HepG2 (cell line): ENCODE measurements around the gene TTLL4. TPM values are rescaled to one million over a fixed set of nuclear protein-coding genes. Genes with fewer than 3 reads are reported as not detected.

Experiments used
- ARNT2 ChIP-seq: sonication (generic); formaldehyde crosslinking; IDR thresholded peaks from 2 replicates; pipeline ENCODE4 v1.8.0; 2022; ENCODE audit warnings: mild to moderate bottlenecking, low read depth, missing genetic modification reagents, moderate library complexity
- CHD2 ChIP-seq: IDR thresholded peaks from 2 replicates; pipeline ENCODE4 v1.6.1; 2011; ENCODE audit warnings: low read depth, low read length, improper control_type of control experiment
- ETV5 ChIP-seq: IDR thresholded peaks from 2 replicates; pipeline ENCODE4 v1.6.1; 2018; ENCODE audit warnings: missing biosample characterization, missing genetic modification reagents, inconsistent platforms, borderline replicate concordance
- GATAD2A ChIP-seq: IDR thresholded peaks from 2 replicates; pipeline ENCODE4 v1.6.1; 2016
- ISX ChIP-seq: sonication (generic); formaldehyde crosslinking; conservative IDR thresholded peaks from 2 replicates; pipeline ENCODE4 v1.5.0; 2020; ENCODE audit warnings: missing genetic modification reagents
- MAFG ChIP-seq: sonication (generic); formaldehyde crosslinking; IDR thresholded peaks from 2 replicates; pipeline ENCODE4 v1.5.1; 2020; ENCODE audit warnings: mild to moderate bottlenecking, missing genetic modification reagents
- MAZ ChIP-seq, 2 experiments: sonication (generic) in 1 of 2; formaldehyde crosslinking in 1 of 2; IDR thresholded peaks; 2 replicates each; pipeline versions ENCODE4 v1.5.0 to v1.6.1; 2012 to 2020; ENCODE audit warnings: low read depth in 2 of 2, mild to moderate bottlenecking in 2 of 2, borderline replicate concordance in 1 of 2, improper control_type of control experiment in 1 of 2, low read length in 1 of 2, missing genetic modification reagents in 1 of 2, moderate library complexity in 1 of 2
- RARA ChIP-seq: IDR thresholded peaks from 2 replicates; pipeline ENCODE4 v1.6.1; 2016; ENCODE audit warnings: missing genetic modification reagents, missing compliant biosample characterization
- SIX1 ChIP-seq: sonication (generic); formaldehyde crosslinking; IDR thresholded peaks from 2 replicates; pipeline ENCODE4 v1.4.0; 2020; ENCODE audit warnings: missing genetic modification reagents, borderline replicate concordance
- SP5 ChIP-seq: IDR thresholded peaks from 2 replicates; pipeline ENCODE4 v1.6.1; 2016; ENCODE audit warnings: low read depth, borderline replicate concordance
- STAG1 ChIP-seq: sonication (generic); formaldehyde crosslinking; IDR thresholded peaks from 2 replicates; pipeline ENCODE4 v1.4.0; 2020; ENCODE audit warnings: missing genetic modification reagents
- THAP11 ChIP-seq: IDR thresholded peaks from 2 replicates; pipeline ENCODE4 v1.6.1; 2016; ENCODE audit warnings: missing biosample characterization, missing genetic modification reagents
- XRCC5 ChIP-seq: fragments of 200-400 bp; formaldehyde crosslinking; optimal IDR thresholded peaks from 2 replicates; pipeline ENCODE3; 2017; ENCODE audit warnings: mild to moderate bottlenecking, low read length
- YEATS2 ChIP-seq: sonication (generic); formaldehyde crosslinking; IDR thresholded peaks from 2 replicates; pipeline ENCODE4 v1.4.0; 2020; ENCODE audit warnings: missing genetic modification reagents, borderline replicate concordance
- ZFAT ChIP-seq: sonication (generic); formaldehyde crosslinking; conservative IDR thresholded peaks from 2 replicates; pipeline ENCODE4 v1.8.1; 2023; ENCODE audit warnings: missing genetic modification reagents, inconsistent platforms
- ZNF232 ChIP-seq: sonication (generic); formaldehyde crosslinking; IDR thresholded peaks from 2 replicates; pipeline ENCODE4 v1.4.0; 2020; ENCODE audit warnings: missing genetic modification reagents, borderline replicate concordance
- ZNF7 ChIP-seq: IDR thresholded peaks from 2 replicates; pipeline ENCODE4 v1.6.1; 2016; ENCODE audit warnings: missing biosample characterization, missing genetic modification reagents
- ZNF816 ChIP-seq: sonication (generic); formaldehyde crosslinking; IDR thresholded peaks from 2 replicates; pipeline ENCODE4 v1.8.0; 2022; ENCODE audit warnings: missing genetic modification reagents, mild to moderate bottlenecking, borderline replicate concordance
- polyA plus RNA-seq, 8 experiments: library from polyadenylated mRNA; depleted of rRNA in 3 of 8; stranded (reverse) in 7 of 8; unstranded in 1 of 8; fragments of >200 nt; fragmentation: Illumina TruSeq in 4 of 8; extraction: Trizol in 4 of 8; gene quantifications; 2 replicates each; pipeline versions ENCODE4 v1.2.1 to v1.2.3, GENCODE V29; 2011 to 2016; ENCODE audit warnings: low read depth in 4 of 8, missing spikeins in 1 of 8, mixed read lengths in 1 of 8; ENCODE audit not compliant: insufficient read depth in 1 of 8
- total RNA-seq, 5 experiments: library from RNA; depleted of rRNA; stranded (reverse); fragments of >200 nt; fragmentation: Illumina TruSeq; extraction: Trizol; gene quantifications; 2 replicates each; pipeline ENCODE4 v1.2.3, GENCODE V29; 2016; ENCODE audit warnings: low read depth in 1 of 5
- TF ChIP-seq, protein P1 (sequence below): sonication (generic); formaldehyde crosslinking; IDR thresholded peaks from 2 replicates; pipeline ENCODE4 v1.4.0; 2020; ENCODE audit warnings: missing genetic modification reagents
- TF ChIP-seq, protein P2 (sequence below): IDR thresholded peaks from 2 replicates; pipeline ENCODE4 v1.6.1; 2012; ENCODE audit warnings: low read depth, low read length, improper control_type of control experiment
- TF ChIP-seq, protein P3 (sequence below): sonication (generic); formaldehyde crosslinking; IDR thresholded peaks from 2 replicates; pipeline ENCODE4 v1.5.1; 2020; ENCODE audit warnings: mild to moderate bottlenecking, missing genetic modification reagents, borderline replicate concordance
- TF ChIP-seq, protein P4 (sequence below): sonication (generic); formaldehyde crosslinking; IDR thresholded peaks from 2 replicates; pipeline ENCODE4 v1.4.0; 2020; ENCODE audit warnings: missing genetic modification reagents, mild to moderate bottlenecking, borderline replicate concordance
- TF ChIP-seq, protein P5 (sequence below): conservative IDR thresholded peaks from 2 replicates; pipeline ENCODE4 v1.6.1; 2018; ENCODE audit warnings: missing genetic modification reagents

The TTLL4 gene
- total and polyA plus RNA-seq, 2 of the 13 experiments (the other 11 are each of a cell fraction or from before 2014, with no cell fraction given) = 77.5 to 84.6 TPM

DNA sequence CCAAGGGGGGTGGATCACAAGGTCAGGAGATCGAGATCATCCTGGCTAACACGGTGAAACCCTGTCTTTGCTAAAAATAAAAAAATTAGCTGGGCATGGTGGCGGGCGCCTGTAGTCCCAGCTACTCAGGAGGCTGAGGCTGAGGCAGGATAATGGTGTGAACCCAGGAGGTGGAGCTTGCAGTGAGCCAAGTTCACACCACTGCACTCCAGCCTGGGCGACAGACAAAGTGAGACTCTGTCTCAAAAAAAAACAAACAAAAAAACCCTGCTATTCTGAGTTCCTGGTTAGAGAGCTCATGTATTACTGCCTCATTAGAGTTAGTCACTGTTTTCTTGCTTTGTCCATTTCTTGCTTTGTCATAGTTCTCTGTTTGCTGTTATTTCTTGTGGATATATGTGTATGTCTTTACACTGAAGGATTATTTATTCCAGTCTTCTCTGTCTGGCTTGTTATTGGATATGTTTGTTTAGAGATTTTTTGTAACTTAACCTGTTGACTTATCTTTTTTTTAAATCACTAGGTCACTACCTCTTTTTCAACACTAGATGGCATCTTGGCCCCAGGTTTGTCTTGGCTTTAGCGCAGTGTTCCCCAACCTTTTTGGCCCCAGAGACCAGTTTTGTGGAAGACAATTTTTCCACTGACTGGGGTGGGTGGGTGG, 17.0 kb downstream of the TTLL4 start (continued):
- TF ChIP-seq MAZ (IDR thresholded peaks at IDR 0.05; ENCODE audit: borderline replicate concordance, low read depth, low read length) = no peak
- no peak for TF ChIP-seq MAZ (CRISPR knock-in tag; IDR thresholded peaks at IDR 0.05; ENCODE audit: low read depth)
- TF ChIP-seq ISX = no peak
- TF ChIP-seq RARA (CRISPR knock-in tag) = 0 out of 2 replicates have a peak, but pooled peaks have one; percentile 11
- TF ChIP-seq, protein P1, sequence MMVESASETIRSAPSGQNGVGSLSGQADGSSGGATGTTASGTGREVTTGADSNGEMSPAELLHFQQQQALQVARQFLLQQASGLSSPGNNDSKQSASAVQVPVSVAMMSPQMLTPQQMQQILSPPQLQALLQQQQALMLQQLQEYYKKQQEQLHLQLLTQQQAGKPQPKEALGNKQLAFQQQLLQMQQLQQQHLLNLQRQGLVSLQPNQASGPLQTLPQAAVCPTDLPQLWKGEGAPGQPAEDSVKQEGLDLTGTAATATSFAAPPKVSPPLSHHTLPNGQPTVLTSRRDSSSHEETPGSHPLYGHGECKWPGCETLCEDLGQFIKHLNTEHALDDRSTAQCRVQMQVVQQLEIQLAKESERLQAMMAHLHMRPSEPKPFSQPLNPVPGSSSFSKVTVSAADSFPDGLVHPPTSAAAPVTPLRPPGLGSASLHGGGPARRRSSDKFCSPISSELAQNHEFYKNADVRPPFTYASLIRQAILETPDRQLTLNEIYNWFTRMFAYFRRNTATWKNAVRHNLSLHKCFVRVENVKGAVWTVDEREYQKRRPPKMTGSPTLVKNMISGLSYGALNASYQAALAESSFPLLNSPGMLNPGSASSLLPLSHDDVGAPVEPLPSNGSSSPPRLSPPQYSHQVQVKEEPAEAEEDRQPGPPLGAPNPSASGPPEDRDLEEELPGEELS = no peak
- peak; percentile 90 for TF ChIP-seq SIX1 (CRISPR knock-in tag)
- no peak for TF ChIP-seq ZNF7
- no peak for TF ChIP-seq CHD2
- no peak for TF ChIP-seq ZNF816
- TF ChIP-seq, protein P2, sequence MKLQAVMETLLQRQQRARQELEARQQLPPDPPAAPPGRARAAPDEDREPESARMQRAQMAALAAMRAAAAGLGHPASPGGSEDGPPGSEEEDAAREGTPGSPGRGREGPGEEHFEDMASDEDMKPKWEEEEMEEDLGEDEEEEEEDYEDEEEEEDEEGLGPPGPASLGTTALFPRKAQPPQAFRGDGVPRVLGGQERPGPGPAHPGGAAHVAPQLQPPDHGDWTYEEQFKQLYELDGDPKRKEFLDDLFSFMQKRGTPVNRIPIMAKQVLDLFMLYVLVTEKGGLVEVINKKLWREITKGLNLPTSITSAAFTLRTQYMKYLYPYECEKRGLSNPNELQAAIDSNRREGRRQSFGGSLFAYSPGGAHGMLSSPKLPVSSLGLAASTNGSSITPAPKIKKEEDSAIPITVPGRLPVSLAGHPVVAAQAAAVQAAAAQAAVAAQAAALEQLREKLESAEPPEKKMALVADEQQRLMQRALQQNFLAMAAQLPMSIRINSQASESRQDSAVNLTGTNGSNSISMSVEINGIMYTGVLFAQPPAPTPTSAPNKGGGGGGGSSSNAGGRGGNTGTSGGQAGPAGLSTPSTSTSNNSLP = peak; percentile 24; the same call in 1 of the 2 replicates
- TF ChIP-seq ARNT2 (CRISPR knock-in tag) = no peak
- no peak for TF ChIP-seq MAFG
- TF ChIP-seq STAG1 (CRISPR knock-in tag) = peak; percentile 90
- TF ChIP-seq ETV5 = no peak
- TF ChIP-seq ZFAT (CRISPR knock-in tag) = no peak
- TF ChIP-seq ZNF232 (CRISPR knock-in tag) = no peak
- TF ChIP-seq, protein P3, sequence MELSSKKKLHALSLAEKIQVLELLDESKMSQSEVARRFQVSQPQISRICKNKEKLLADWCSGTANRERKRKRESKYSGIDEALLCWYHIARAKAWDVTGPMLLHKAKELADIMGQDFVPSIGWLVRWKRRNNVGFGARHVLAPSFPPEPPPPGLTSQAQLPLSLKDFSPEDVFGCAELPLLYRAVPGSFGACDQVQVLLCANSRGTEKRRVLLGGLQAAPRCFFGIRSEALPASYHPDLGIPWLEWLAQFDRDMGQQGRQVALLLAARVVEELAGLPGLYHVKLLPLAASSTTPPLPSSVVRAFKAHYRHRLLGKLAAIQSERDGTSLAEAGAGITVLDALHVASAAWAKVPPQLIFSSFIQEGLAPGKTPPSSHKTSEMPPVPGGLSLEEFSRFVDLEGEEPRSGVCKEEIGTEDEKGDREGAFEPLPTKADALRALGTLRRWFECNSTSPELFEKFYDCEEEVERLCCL = no peak
- TF ChIP-seq GATAD2A (CRISPR knock-in tag) = 0 out of 2 replicates have a peak, but pooled peaks have one; percentile 18
- no peak for TF ChIP-seq YEATS2 (CRISPR knock-in tag)
- TF ChIP-seq, protein P4, sequence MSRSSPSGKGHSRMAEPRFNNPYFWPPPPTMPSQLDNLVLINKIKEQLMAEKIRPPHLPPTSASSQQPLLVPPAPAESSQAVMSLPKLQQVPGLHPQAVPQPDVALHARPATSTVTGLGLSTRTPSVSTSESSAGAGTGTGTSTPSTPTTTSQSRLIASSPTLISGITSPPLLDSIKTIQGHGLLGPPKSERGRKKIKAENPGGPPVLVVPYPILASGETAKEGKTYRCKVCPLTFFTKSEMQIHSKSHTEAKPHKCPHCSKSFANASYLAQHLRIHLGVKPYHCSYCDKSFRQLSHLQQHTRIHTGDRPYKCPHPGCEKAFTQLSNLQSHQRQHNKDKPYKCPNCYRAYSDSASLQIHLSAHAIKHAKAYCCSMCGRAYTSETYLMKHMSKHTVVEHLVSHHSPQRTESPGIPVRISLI (CRISPR knock-in tag) = peak; percentile 66; the same call in 1 of the 2 replicates
- TF ChIP-seq XRCC5 = no peak
- TF ChIP-seq, protein P5, sequence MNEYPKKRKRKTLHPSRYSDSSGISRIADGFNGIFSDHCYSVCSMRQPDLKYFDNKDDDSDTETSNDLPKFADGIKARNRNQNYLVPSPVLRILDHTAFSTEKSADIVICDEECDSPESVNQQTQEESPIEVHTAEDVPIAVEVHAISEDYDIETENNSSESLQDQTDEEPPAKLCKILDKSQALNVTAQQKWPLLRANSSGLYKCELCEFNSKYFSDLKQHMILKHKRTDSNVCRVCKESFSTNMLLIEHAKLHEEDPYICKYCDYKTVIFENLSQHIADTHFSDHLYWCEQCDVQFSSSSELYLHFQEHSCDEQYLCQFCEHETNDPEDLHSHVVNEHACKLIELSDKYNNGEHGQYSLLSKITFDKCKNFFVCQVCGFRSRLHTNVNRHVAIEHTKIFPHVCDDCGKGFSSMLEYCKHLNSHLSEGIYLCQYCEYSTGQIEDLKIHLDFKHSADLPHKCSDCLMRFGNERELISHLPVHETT = no peak
- no peak for TF ChIP-seq SP5 (CRISPR knock-in tag)
- 0 out of 2 replicates have a peak, but pooled peaks have one; percentile 39 for TF ChIP-seq THAP11 (CRISPR knock-in tag)
